Thymus (tissue), 11 donors: ENCODE measurements around the gene CUEDC1. TPM values are rescaled to one million over a fixed set of nuclear protein-coding genes. Genes with fewer than 3 reads are reported as not detected.

Experiments used
- DNase-seq, 9 donors: peaks; one replicate each; pipeline ENCODE4 v3.0.0-alpha.2; 2013; ENCODE audit warnings: low spot score in 9 of 9, low read depth in 6 of 9, missing footprints in 1 of 9
- H3K27ac ChIP-seq, 2 donors: one replicate each; pipeline ENCODE4 v1.5.1; 2013; ENCODE audit warnings: control low read depth in 1 of 2, low read depth in 1 of 2, low read length in 1 of 2, mild to moderate bottlenecking in 1 of 2, moderate library complexity in 1 of 2
- H3K27me3 ChIP-seq, 2 donors: one replicate each; pipeline ENCODE4 v1.5.1; 2013; ENCODE audit warnings: low read length in 1 of 2; ENCODE audit not compliant: control insufficient read depth in 2 of 2, insufficient read depth in 1 of 2
- H3K36me3 ChIP-seq, 2 donors: one replicate each; pipeline ENCODE4 v1.5.1; 2013; ENCODE audit warnings: low read length in 1 of 2, mild to moderate bottlenecking in 1 of 2, moderate library complexity in 1 of 2; ENCODE audit not compliant: control insufficient read depth in 2 of 2, insufficient read depth in 2 of 2
- H3K4me1 ChIP-seq, 2 donors: one replicate each; pipeline ENCODE4 v1.5.1; 2013; ENCODE audit warnings: low read length in 2 of 2; ENCODE audit not compliant: control insufficient read depth in 2 of 2, insufficient read depth in 2 of 2
- H3K4me3 ChIP-seq, 2 donors: one replicate each; pipeline ENCODE4 v1.5.1; 2013; ENCODE audit warnings: low read length in 2 of 2, control low read depth in 1 of 2, mild to moderate bottlenecking in 1 of 2
- H3K9me3 ChIP-seq, 2 donors: one replicate each; pipeline ENCODE4 v1.5.1; 2013; ENCODE audit warnings: low read length in 1 of 2, mild to moderate bottlenecking in 1 of 2; ENCODE audit not compliant: control insufficient read depth in 2 of 2, insufficient read depth in 1 of 2
- WGBS: extraction: QIAGEN DNeasy Blood & Tissue Kit; methylation state at CpG from one replicate; pipeline ENCODE4 v1.1.7; 2013; 5-methylcytosine and 5-hydroxymethylcytosine counted together
- polyA plus RNA-seq: library from polyadenylated mRNA; stranded (reverse); fragments of 200-250 nt; gene quantifications from one replicate; pipeline ENCODE4 v1.2.3, GENCODE V29; 2013
- total RNA-seq: library from RNA; stranded (reverse); fragments of 120-200 nt; gene quantifications from one replicate; pipeline ENCODE4 v1.2.4, GENCODE V29; 2013
- donor health status: healthy.

Gene CUEDC1
- total and polyA plus RNA-seq, 2 donors, result 3.1 to 19.3 TPM

- H3K27ac ChIP-seq, result peak overlapping the region; percentile 79
- peak in 4 of 9 donors; percentile 38 to 78 (median 48) for DNase-seq
- no peaks in the 10 kb centered on the region for H3K36me3 ChIP-seq
- H3K27me3 ChIP-seq, result peaks cover 0 to 10% of the 10 kb centered on the region in 2 donors
- peaks cover 0 to 3% of the 10 kb centered on the region in 2 donors for H3K9me3 ChIP-seq
- H3K4me3 ChIP-seq, result no peak overlapping the region
- peaks cover 12 to 50% of the 10 kb centered on the region in 2 donors for H3K4me1 ChIP-seq
- WGBS, result 8% methylated on average over 23 of the region's 23 CpGs
Observed at GRCh38 chr17:57868007-57868909, 87.0 kb downstream of the CUEDC1 start.

- DNase-seq, result no peak
- Histone ChIP-seq H3K4me1 (peaks cover 12 to 44% of the 10 kb centered on the region in 2 donors), H3K27ac (no peak overlapping the region), H3K27me3 (peaks cover 5 to 22% of the 10 kb centered on the region in 2 donors), H3K9me3 (peaks cover 0 to 3% of the 10 kb centered on the region in 2 donors), H3K4me3 (no peak overlapping the region), H3K36me3 (no peaks in the 10 kb centered on the region)
- 96% methylated on average over 10 of the region's 10 CpGs for WGBS
Observed at GRCh38 chr17:57867126-57867525, 88.1 kb downstream of the CUEDC1 start.

GRCh38 chr17:57866723-57867122 is 88.5 kb downstream of the CUEDC1 start:
- DNase-seq, result no peak
- no peak overlapping the region for H3K4me3 ChIP-seq
- no peak overlapping the region for H3K27ac ChIP-seq
- H3K36me3 ChIP-seq, result no peaks in the 10 kb centered on the region
- peaks cover 0 to 3% of the 10 kb centered on the region in 2 donors for H3K9me3 ChIP-seq
- WGBS, result 97% methylated on average over 5 of the region's 5 CpGs
- peaks cover 9 to 26% of the 10 kb centered on the region in 2 donors for H3K27me3 ChIP-seq
- H3K4me1 ChIP-seq, result peaks cover 12 to 43% of the 10 kb centered on the region in 2 donors

- Histone ChIP-seq H3K4me1 (peaks cover 16 to 47% of the 10 kb centered on the region in 2 donors), H3K36me3 (no peaks in the 10 kb centered on the region), H3K4me3 (no peak overlapping the region), H3K9me3 (peaks cover 0 to 3% of the 10 kb centered on the region in 2 donors), H3K27ac (no peak overlapping the region), H3K27me3 (peaks cover 14 to 30% of the 10 kb centered on the region in 2 donors)
- no peak for DNase-seq
- WGBS, result 94% methylated on average over 10 of the region's 10 CpGs
Observed at GRCh38 chr17:57866319-57866718, 88.9 kb downstream of the CUEDC1 start.

GRCh38 chr17:57864273-57864672 is 90.9 kb downstream of the CUEDC1 start:
- 98% methylated on average over 8 of the region's 8 CpGs for WGBS
- Histone ChIP-seq H3K27me3 (peaks cover 19 to 45% of the 10 kb centered on the region in 2 donors), H3K27ac (no peak overlapping the region), H3K36me3 (no peaks in the 10 kb centered on the region), H3K4me3 (no peak overlapping the region), H3K9me3 (peaks cover 0 to 3% of the 10 kb centered on the region in 2 donors), H3K4me1 (peaks cover 25 to 57% of the 10 kb centered on the region in 2 donors)
- DNase-seq, result no peak

GRCh38 chr17:57862694-57863667 is 92.2 kb downstream of the CUEDC1 start:
- DNase-seq, result no peak
- peaks cover 20 to 48% of the 10 kb centered on the region in 2 donors for H3K4me1 ChIP-seq

GRCh38 chr17:57861790-57862693 is 93.2 kb downstream of the CUEDC1 start:
- H3K27ac ChIP-seq, result peak overlapping the region; percentile 24 to 59
- H3K27me3 ChIP-seq, result peaks cover 19 to 41% of the 10 kb centered on the region in 2 donors
- no peak for DNase-seq
- H3K9me3 ChIP-seq, result no peaks in the 10 kb centered on the region
- H3K4me3 ChIP-seq, result peak overlapping the region; percentile 12 to 39
- H3K36me3 ChIP-seq, result no peaks in the 10 kb centered on the region
- WGBS, result 38% methylated on average over 58 of the region's 58 CpGs
- peaks cover 13 to 41% of the 10 kb centered on the region in 2 donors for H3K4me1 ChIP-seq

More at GRCh38 chr17:57862694-57863667, 92.2 kb downstream of the CUEDC1 start:
- peaks cover 19 to 41% of the 10 kb centered on the region in 2 donors for H3K27me3 ChIP-seq
- H3K36me3 ChIP-seq, result no peaks in the 10 kb centered on the region
- H3K9me3 ChIP-seq, result peaks cover 0 to 3% of the 10 kb centered on the region in 2 donors
- H3K27ac ChIP-seq, result no peak overlapping the region
- 95% methylated on average over 16 of the region's 16 CpGs for WGBS
- no peak overlapping the region for H3K4me3 ChIP-seq
